ENCODE measurements around the gene HLA-DRA.

- TF ChIP-seq CTCF (IDR thresholded peaks at IDR 0.05) (peak; percentile 88 to 97 (median 94)), POLR2A (IDR thresholded peaks at IDR 0.05) (no peak)
Measured at GRCh38 chr6:32413427-32414047, 26.1 kb upstream of the HLA-DRA start.
